HepG2 (cell line): ENCODE data around the gene RPS25. TPM values are rescaled to one million over a fixed set of nuclear protein-coding genes. Genes with fewer than 3 reads are reported as not detected.

Experiments used
- HNRNPL ChIP-seq: fragments of 200-400 bp; formaldehyde crosslinking; IDR thresholded peaks from 2 replicates; pipeline ENCODE4 v1.6.1; 2017; ENCODE audit warnings: mild to moderate bottlenecking, low read depth, low read length
- HOXD1 ChIP-seq: sonication (generic); formaldehyde crosslinking; IDR thresholded peaks from 2 replicates; pipeline ENCODE4 v1.5.0; 2020; ENCODE audit warnings: missing genetic modification reagents
- ISX ChIP-seq: sonication (generic); formaldehyde crosslinking; conservative IDR thresholded peaks from 2 replicates; pipeline ENCODE4 v1.5.0; 2020; ENCODE audit warnings: missing genetic modification reagents
- KDM6A ChIP-seq: IDR thresholded peaks from 2 replicates; pipeline ENCODE4 v1.6.1; 2016; ENCODE audit warnings: low read depth
- MNT ChIP-seq: fragments of 450-650 bp; IDR thresholded peaks from 2 replicates; pipeline ENCODE4 v1.6.1; 2016
- NFKB2 ChIP-seq: sonication (generic); formaldehyde crosslinking; IDR thresholded peaks from 2 replicates; pipeline ENCODE4 v1.4.0; 2020; ENCODE audit warnings: missing genetic modification reagents, borderline replicate concordance
- NR2F2 ChIP-seq: IDR thresholded peaks from 2 replicates; pipeline ENCODE4 v1.6.1; 2012; ENCODE audit warnings: low read depth, inconsistent platforms, borderline replicate concordance
- PPARG ChIP-seq: conservative IDR thresholded peaks from 2 replicates; pipeline ENCODE4 v1.6.1; 2016; ENCODE audit warnings: missing biosample characterization, missing genetic modification reagents
- RBM39 ChIP-seq: fragments of 200-400 bp; formaldehyde crosslinking; IDR thresholded peaks from one replicate; pipeline ENCODE4 v1.6.1; 2018; ENCODE audit warnings: antibody characterized with exemption, mild to moderate bottlenecking, low read depth, low read length; ENCODE audit not compliant: poor library complexity, severe bottlenecking
- RORA ChIP-seq: sonication (generic); formaldehyde crosslinking; IDR thresholded peaks from 2 replicates; pipeline ENCODE4 v1.5.0; 2020; ENCODE audit warnings: mild to moderate bottlenecking, missing genetic modification reagents, moderate library complexity
- SKI ChIP-seq: fragments of 450-650 bp; IDR thresholded peaks from one replicate; pipeline ENCODE4 v1.6.1; 2018; ENCODE audit warnings: mild to moderate bottlenecking; ENCODE audit not compliant: partially characterized antibody
- SNAI1 ChIP-seq: sonication (generic); formaldehyde crosslinking; IDR thresholded peaks from 2 replicates; pipeline ENCODE4 v1.5.0; 2020; ENCODE audit warnings: mild to moderate bottlenecking, missing genetic modification reagents, borderline replicate concordance
- SRF ChIP-seq: IDR thresholded peaks from 2 replicates; pipeline ENCODE4 v1.6.1; 2011; ENCODE audit warnings: mild to moderate bottlenecking, low read depth, low read length, moderate library complexity
- SRSF9 ChIP-seq: fragments of 200-400 bp; formaldehyde crosslinking; IDR thresholded peaks from 2 replicates; pipeline ENCODE4 v1.6.1; 2018; ENCODE audit warnings: borderline replicate concordance, mild to moderate bottlenecking, low read depth, low read length; ENCODE audit not compliant: insufficient read depth, poor library complexity, severe bottlenecking
- TOE1 ChIP-seq: sonication (generic); formaldehyde crosslinking; IDR thresholded peaks from 2 replicates; pipeline ENCODE4 v1.4.0; 2020; ENCODE audit warnings: mild to moderate bottlenecking, missing genetic modification reagents
- ZKSCAN5 ChIP-seq: sonication (generic); formaldehyde crosslinking; IDR thresholded peaks from 2 replicates; pipeline ENCODE4 v1.5.1; 2020; ENCODE audit warnings: mild to moderate bottlenecking, missing genetic modification reagents
- ZNF256 ChIP-seq: sonication (generic); formaldehyde crosslinking; conservative IDR thresholded peaks from 2 replicates; pipeline ENCODE4 v1.4.0; 2020; ENCODE audit warnings: missing genetic modification reagents
- ZNF407 ChIP-seq: sonication (generic); formaldehyde crosslinking; IDR thresholded peaks from one replicate; pipeline ENCODE4 v1.5.1; 2020; ENCODE audit warnings: mild to moderate bottlenecking, missing genetic modification reagents; ENCODE audit errors: not compliant biosample characterization
- ZNF747 ChIP-seq: sonication (generic); formaldehyde crosslinking; IDR thresholded peaks from 2 replicates; pipeline ENCODE4 v1.8.1; 2023; ENCODE audit warnings: missing genetic modification reagents, mild to moderate bottlenecking, borderline replicate concordance
- ZNF777 ChIP-seq: sonication (generic); formaldehyde crosslinking; IDR thresholded peaks from 2 replicates; pipeline ENCODE4 v1.4.0; 2020; ENCODE audit warnings: missing genetic modification reagents
- ZZZ3 ChIP-seq: sonication (generic); formaldehyde crosslinking; IDR thresholded peaks from 2 replicates; pipeline ENCODE4 v1.4.0; 2020; ENCODE audit warnings: missing genetic modification reagents, mild to moderate bottlenecking, borderline replicate concordance
- polyA plus RNA-seq, 8 experiments: library from polyadenylated mRNA; depleted of rRNA in 3 of 8; stranded (reverse) in 7 of 8; unstranded in 1 of 8; fragments of >200 nt; fragmentation: Illumina TruSeq in 4 of 8; extraction: Trizol in 4 of 8; gene quantifications; 2 replicates each; pipeline versions ENCODE4 v1.2.1 to v1.2.3, GENCODE V29; 2011 to 2016; ENCODE audit warnings: low read depth in 4 of 8, missing spikeins in 1 of 8, mixed read lengths in 1 of 8; ENCODE audit not compliant: insufficient read depth in 1 of 8
- total RNA-seq, 5 experiments: library from RNA; depleted of rRNA; stranded (reverse); fragments of >200 nt; fragmentation: Illumina TruSeq; extraction: Trizol; gene quantifications; 2 replicates each; pipeline ENCODE4 v1.2.3, GENCODE V29; 2016; ENCODE audit warnings: low read depth in 1 of 5

Gene RPS25
- total and polyA plus RNA-seq, 2 of the 13 experiments (the other 11 are each of a cell fraction or from before 2014, with no cell fraction given) = 839 to 1,415 TPM

- TF ChIP-seq ZNF407 (CRISPR knock-in tag) (no peak), NFKB2 (CRISPR knock-in tag) (no peak; the same call in 1 of the 2 replicates), SKI (no peak), HNRNPL (no peak; the same call in 1 of the 2 replicates), ZNF777 (peak; percentile 65; the same call in 1 of the 2 replicates), NR2F2 (peak; percentile 51; the same call in 1 of the 2 replicates), RORA (CRISPR knock-in tag) (no peak), ZZZ3 (CRISPR knock-in tag) (no peak), ZNF747 (CRISPR knock-in tag) (peak; percentile 56), PPARG (CRISPR knock-in tag) (0 out of 2 replicates have a peak, but pooled peaks have one; percentile 41), ZKSCAN5 (no peak), KDM6A (no peak), ISX (no peak), MNT (no peak), RBM39 (peak; percentile 79), HOXD1 (CRISPR knock-in tag) (no peak), TOE1 (CRISPR knock-in tag) (no peak), SRF (no peak), ZNF256 (CRISPR knock-in tag) (no peak), SNAI1 (CRISPR knock-in tag) (no peak), SRSF9 (no peak)
Observed at GRCh38 chr11:119057000-119057769, 39.0 kb upstream of the RPS25 start, which contains the start of gene HYOU1 (continued).
